Astrocyte of the cerebellum (primary cell): ENCODE data around the gene ECPAS.

Experiments
- DNase-seq: peaks from one replicate; pipeline ENCODE4 v3.0.0-alpha.2; 2011; ENCODE audit warnings: low read depth
- H3K4me3 ChIP-seq: 2 replicates; pipeline ENCODE4 v1.5.1; 2011; ENCODE audit warnings: mild to moderate bottlenecking, low read depth, low read length, moderate library complexity
- in situ Hi-C: cut with HindIII; loops from 2 replicates; pipeline ENCODE4 v1.10.0; 2017; ENCODE audit warnings: low sequenced_read_pairs
- TF ChIP-seq, protein P1 (sequence below): IDR thresholded peaks from 2 replicates; pipeline ENCODE4 v1.5.1; 2012; ENCODE audit warnings: low read length, low read depth, moderate library complexity, mild to moderate bottlenecking; ENCODE audit errors: missing control alignments

ECPAS gene

DNA sequence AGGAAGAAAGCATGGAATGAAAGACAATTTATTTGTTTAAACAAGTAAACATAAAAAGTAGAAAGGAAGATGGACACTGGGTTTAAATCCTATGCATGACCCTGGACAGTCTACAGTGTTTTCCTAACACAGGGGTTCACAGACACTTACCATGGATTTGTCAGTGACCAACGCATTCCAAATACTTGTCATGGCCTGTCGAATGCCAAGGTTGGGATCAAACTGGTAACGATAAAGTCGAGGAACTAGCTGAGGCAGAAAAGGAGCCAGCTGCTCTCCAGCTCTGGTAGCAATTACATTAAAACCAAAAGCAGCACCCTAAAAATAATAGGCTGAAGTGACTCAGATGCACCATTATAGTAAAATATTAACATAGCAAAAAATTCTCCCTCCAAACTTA lies 94.8 kb downstream of the ECPAS start:
- no peak for DNase-seq
- in situ Hi-C loops: no loop called here
- TF ChIP-seq, protein P1, sequence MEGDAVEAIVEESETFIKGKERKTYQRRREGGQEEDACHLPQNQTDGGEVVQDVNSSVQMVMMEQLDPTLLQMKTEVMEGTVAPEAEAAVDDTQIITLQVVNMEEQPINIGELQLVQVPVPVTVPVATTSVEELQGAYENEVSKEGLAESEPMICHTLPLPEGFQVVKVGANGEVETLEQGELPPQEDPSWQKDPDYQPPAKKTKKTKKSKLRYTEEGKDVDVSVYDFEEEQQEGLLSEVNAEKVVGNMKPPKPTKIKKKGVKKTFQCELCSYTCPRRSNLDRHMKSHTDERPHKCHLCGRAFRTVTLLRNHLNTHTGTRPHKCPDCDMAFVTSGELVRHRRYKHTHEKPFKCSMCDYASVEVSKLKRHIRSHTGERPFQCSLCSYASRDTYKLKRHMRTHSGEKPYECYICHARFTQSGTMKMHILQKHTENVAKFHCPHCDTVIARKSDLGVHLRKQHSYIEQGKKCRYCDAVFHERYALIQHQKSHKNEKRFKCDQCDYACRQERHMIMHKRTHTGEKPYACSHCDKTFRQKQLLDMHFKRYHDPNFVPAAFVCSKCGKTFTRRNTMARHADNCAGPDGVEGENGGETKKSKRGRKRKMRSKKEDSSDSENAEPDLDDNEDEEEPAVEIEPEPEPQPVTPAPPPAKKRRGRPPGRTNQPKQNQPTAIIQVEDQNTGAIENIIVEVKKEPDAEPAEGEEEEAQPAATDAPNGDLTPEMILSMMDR: no peak
- H3K4me3 ChIP-seq: no peak overlapping the region

DNA sequence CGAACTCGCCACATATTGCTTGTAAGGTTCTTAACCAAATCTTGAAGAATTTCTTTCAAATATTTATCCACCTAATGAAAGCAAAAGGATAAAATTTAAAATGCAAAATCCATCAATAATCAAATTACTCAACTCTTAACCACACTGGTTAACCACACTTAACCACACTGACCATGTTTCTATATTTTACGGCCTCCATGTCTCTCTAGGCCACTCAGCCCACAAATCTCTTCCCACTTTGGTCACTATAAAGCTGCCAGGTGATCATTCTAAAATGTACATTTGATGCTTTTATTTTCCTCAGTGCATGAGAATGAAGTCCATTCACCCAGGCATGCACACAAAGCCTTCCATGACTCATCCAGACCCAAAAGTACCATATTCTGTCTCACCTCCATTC lies 97.8 kb downstream of the ECPAS start:
- peak; percentile 49 for DNase-seq
- TF ChIP-seq, protein P1: no peak
- in situ Hi-C loops: no loop called here
- H3K4me3 ChIP-seq: no peak overlapping the region

DNA sequence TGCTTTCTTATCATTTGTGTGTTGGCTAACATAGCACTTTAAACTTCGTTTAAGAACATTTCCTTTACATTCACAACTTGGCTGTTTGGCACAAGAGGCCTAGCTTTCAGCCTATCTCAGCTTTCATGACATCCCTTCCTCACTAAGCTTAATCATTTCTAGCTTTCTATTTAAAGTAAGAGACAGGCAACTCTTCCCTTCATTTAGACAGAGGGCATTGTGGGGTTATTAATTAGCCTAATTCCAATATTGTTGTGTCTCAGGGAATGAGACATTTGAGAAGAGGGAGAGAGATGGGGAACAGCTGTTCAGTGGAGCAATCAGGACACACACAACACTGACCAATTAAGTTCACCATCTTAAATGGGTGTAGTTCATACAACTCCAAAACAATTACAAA lies 103.2 kb downstream of the ECPAS start:
- no peak overlapping the region for H3K4me3 ChIP-seq
- no peak for DNase-seq
- TF ChIP-seq, protein P1: no peak
- in situ Hi-C loops: no loop called here

DNA sequence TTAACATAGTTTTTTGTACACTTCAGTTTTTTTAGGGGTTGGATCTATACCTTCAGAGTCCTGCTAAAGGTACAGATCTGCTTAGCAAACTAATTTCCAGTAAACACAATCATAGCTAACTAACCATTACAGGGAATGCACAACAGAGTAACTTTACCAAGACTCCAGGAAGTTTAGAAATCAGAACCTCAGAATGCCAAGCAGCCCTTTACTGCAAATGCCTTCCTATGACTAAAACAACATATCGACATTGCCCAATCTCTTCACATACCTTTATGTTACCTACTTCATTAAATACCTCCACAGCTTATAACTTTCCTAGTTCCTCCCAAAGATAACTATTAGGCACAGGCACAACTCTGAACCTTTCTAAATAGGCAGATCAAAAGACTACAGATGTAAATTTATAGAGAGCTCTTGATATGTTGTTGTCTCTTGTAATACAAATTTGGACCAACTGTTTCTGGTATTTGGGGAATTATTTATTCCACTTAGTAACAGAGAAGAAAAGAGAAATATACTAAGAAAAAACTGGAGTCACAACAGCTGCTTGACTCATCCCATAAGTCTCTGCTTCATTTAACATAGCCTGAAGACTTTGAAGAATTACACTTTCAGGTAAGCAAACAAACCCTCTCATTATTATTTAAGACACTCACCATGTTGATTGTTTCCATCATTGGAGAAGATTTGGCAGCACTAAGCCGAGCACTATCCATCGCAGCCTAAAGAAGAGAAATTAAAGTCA lies 108.2 kb downstream of the ECPAS start:
- no peak overlapping the region for H3K4me3 ChIP-seq
- in situ Hi-C loops: no loop called here
- no peak for DNase-seq
- TF ChIP-seq, protein P1: no peak

DNA sequence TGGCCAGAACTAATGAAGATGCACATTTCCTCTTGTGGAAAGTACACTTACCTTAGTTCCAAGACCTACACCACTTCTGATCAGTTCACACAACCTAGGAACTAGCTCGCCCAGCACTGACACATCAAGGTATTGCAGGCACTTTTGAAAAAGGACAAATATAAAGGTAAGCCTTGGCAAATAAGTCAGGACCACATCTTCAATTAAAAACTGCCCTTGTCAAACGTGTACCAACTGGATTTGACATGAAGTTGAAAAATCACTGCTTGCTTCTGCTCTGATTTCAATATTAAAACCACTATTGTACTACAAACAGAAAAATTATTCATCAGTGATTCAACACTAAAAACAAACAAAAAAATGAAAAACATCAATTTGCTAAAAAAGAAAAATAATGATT lies 109.1 kb downstream of the ECPAS start:
- H3K4me3 ChIP-seq: no peak overlapping the region
- in situ Hi-C loops: no loop called here
- DNase-seq: no peak
- TF ChIP-seq, protein P1: no peak

DNA sequence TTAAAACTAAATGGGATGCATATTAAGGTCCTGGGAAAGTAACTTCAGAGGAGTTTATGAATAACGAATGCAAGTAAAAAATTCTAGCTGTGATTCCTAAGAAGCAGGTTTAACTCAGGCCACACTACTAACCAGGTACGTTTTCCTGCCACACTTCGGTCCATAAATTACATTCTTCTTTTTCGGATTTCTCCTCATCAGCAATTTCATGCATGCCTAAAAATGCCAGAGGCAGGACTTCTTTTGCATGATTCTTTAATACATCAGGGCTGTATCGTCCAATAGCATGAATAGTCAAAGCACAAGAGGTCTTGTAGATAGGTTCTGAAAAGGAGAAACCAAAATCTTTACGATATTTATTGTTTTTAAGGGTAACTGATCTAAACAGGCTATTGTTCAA lies 111.9 kb downstream of the ECPAS start:
- in situ Hi-C loops: no loop called here
- TF ChIP-seq, protein P1: no peak
- no peak for DNase-seq
- no peak overlapping the region for H3K4me3 ChIP-seq
